HG03460 (cell line): ENCODE measurements around the gene WWTR1.

Experiments
- ATAC-seq: cut with Tn5 transposase; IDR thresholded peaks from one replicate; pipeline ENCODE4 v1.9.1; 2021; ENCODE audit not compliant: unreplicated experiment

The WWTR1 gene

DNA sequence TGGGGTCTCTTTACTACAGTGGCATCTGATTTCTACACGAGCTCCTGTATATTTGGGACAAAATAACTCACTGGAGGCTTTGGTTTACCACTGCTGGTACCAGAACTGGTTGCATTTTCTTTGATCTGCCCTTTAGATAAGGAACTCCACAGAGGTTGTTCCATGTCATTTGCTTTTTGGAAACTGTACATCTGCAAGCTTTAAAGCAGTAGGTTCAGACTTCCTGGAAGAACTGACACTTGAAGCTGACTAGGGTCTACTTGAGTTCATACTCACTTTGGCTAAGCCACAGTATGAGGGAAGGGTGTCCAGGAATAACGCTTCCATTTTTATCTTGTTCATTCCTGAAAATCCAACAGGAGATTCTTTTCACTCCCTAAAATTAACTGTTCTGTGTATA lies 86.4 kb downstream of the WWTR1 start:
- ATAC-seq, result no peak

DNA sequence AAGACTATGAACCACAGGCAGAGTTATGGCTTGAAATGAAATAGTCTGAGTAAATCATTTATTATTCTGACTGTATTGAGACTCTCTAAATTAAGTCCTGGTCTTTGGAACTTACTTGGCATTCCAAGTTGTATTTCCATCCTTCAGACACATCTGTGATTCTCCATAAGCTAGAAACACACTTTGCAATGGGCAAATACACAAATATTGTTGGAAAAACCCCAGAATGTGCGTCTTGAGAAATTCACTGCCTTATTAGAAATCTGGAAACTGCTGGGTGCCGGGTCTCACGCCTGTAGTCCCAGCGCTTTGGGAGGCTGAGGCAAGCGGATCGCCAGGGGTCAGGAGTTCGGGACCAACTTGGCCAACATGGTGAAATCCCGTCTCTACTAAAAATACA lies 87.8 kb downstream of the WWTR1 start:
- ATAC-seq, result no peak

- no peak for ATAC-seq
Observed at GRCh38 chr3:149567381-149567780, 90.4 kb downstream of the WWTR1 start.

- ATAC-seq, result no peak
Observed at GRCh38 chr3:149566292-149566975, 91.4 kb downstream of the WWTR1 start.

DNA sequence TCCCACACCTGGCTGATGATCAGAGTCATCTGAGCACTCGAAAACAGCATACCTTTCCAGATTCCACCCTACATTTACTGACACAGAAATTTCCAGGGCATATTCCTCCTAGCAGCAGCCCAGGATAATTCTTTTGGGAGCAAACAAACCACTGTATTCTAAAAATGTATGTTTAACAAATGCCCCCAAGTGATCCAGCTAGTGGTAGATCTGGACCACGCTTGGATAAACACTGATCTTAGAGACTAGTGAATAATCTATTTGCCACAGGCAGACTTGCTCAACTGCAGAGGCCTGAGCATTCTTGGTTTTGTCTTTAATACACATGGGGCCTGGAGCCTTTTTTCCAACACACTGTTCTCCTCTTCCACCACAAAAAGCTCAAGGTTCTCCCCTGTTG lies 93.7 kb downstream of the WWTR1 start:
- ATAC-seq, result no peak

DNA sequence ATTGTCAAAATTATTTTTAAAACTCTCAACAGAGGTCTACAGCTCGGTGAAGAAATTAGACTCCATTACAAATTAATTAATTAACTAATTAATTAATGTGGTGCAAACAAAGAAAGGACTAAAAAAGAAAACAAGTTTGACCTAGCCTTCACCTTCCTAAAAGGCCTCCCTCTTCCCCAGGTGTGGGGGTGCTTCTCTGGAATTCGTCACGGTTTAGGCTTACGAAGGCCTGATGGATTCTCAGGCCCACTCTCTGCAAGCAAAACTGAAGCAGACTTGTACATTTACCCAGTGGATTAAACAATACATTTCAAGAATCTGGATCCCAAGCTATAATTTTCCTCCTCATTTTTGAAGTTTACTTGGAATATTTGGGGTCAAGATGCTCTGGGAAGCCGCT lies 94.7 kb downstream of the WWTR1 start:
- ATAC-seq, result no peak

- ATAC-seq, result no peak
Observed at GRCh38 chr3:149560617-149561016, 97.2 kb downstream of the WWTR1 start.

- ATAC-seq, result no peak
Observed at GRCh38 chr3:149560001-149560400, 97.8 kb downstream of the WWTR1 start.

DNA sequence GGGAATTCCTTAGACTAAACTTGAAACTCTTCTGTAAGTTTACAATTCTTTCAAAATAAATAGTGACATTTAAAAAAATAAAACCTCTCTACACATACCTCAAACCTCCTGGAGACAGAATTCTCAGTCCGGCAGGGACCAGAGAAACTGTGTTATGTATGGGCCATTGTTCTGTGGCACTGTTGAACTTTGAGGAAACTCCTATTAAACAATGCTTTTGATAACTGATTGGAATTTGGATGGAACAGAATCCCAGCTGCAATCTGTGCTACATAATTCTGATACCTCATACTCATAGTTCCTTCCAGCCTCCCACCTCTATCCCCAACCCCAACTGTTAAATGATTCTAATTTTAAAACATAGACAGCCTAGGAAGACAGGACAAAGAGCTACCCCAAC lies 98.3 kb downstream of the WWTR1 start:
- no peak for ATAC-seq

DNA sequence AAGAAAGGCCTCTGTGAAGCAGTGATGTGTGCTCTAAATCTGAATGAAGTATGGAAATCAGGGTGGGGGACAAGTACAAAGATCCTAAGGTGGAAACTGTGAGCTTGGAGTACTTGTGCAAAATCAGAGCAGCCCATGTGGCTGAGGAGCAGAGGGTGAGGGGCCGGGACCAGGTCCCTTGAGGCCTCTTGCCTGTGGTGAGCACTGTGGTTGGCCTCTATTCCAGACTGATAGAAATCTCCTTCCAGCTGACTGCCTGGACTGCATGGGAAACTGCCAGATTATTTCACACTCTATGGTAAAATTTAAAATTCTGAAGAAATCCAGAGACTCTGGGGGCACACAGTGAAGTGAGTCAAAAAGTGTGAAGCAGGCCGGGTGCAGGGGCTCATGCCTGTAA lies 101.9 kb downstream of the WWTR1 start:
- no peak for ATAC-seq

GRCh38 chr3:149554826-149555225 lies 103.0 kb downstream of the WWTR1 start:
- no peak for ATAC-seq

- no peak for ATAC-seq
Observed at GRCh38 chr3:149553781-149554451, 103.9 kb downstream of the WWTR1 start.

GRCh38 chr3:149552700-149553099 lies 105.1 kb downstream of the WWTR1 start:
- no peak for ATAC-seq

GRCh38 chr3:149551500-149551899 lies 106.3 kb downstream of the WWTR1 start:
- no peak for ATAC-seq

- ATAC-seq, result no peak
Observed at GRCh38 chr3:149548669-149549065, 109.2 kb downstream of the WWTR1 start.

DNA sequence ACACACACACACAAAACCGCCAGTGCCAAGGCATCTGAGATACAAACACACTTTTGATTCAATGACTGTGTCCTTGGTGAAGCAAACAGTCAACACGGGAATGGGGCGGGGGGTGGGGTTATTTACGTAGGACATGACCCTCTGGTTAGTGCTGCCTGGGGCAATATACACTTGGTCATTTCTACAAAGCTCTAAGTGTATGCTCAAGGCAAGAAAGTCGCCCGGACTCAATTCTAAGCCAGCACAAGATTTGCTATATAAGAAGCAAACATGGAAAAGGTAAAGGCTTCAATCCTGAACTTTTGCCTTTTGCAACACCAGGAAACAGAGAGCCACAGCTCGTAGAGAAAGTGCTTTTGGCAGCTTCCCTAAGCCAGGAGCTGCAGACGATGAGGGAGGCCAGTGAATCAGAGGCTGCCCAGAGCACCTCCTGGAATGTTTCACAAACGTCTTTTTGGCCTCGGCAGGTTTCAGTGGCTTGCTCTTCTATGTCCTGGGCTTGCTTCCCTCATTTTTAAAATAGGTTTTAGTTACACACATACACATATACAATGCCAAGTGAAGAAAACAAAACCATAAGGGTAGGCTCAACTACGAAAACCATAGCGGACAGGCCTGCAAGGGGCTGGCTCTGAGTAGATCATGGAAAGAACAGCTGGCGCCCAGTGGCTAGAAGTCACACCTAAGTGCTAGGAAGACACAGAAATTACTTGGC lies 109.7 kb downstream of the WWTR1 start:
- ATAC-seq, result no peak

GRCh38 chr3:149547413-149547812 lies 110.4 kb downstream of the WWTR1 start:
- no peak for ATAC-seq

DNA sequence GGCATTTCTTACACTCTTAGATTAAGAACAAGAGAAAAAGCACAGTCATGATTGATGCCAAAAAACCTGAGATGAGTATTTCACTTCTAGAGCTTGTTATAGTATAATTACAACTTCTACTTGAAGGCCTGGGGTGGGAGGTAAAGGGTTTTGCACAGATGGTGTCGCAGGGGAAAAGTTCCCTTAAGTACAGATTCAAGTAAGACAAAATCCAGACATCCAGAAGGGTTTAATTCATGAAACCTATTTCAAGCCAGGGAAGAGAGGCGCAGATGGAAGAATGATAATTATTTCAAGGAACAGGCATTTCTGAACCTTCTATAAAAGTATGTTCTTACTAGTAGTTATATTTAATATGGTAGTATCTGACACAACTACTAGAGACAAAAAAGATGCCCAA lies 112.8 kb downstream of the WWTR1 start:
- ATAC-seq, result no peak

GRCh38 chr3:149542375-149543312 lies 115.2 kb downstream of the WWTR1 start:
- ATAC-seq, result no peak

DNA sequence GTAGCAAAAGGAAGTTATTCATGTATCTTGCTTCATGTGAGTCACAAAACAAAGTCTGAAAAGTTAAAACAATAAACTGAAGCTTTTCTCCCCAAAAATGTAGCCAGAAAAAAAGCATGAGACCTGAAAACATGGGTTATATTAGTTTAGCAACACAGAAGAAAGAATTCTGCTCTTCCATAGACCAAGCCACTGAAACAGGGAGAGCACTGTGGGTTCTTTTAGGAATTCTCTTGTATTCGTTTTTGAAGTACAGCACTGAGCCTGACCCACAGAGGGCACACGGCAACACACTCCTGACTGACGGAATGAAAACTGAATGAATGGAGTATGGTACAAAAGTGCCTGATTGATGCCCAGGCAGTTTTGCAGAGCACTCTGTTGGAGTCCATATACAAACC lies 116.7 kb downstream of the WWTR1 start:
- ATAC-seq, result no peak

DNA sequence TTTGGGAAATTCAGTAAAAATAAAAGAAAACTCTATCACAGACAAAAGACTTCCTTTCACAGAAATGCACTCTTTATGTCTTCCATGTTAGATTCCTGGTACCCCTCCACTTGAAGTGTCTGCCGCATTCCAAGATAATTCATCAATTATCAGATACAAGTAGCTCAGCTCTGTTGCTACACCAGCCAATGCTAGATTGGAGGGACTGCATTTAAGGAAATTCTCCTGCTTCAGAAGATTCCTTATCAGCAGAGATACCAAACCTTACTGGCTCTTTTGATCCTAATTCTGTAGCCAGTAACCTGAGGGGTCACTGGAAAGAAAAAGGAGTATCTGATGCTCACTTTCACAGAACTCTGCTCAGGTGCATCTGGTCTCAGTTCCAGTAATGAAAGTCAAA lies 119.5 kb downstream of the WWTR1 start:
- no peak for ATAC-seq
